Tibial artery (tissue), 4 donors: ENCODE measurements around the gene PDK4.
"Not testable (repeated sequence)": the region's sequence is repeated elsewhere in the genome, so short reads cannot be mapped to it uniquely, and the experiment has no call there.

Source experiments
- DNase-seq, 2 donors: peaks; one replicate each; pipeline ENCODE4 v3.0.0-alpha.2; 2019
- H3K27ac ChIP-seq, 2 donors: fragments of 200-600 bp; sonication (generic) in 1 of 2; 1 replicate in 1 of 2; 2 replicates in 1 of 2; pipeline ENCODE4 v1.5.1; 2018 to 2019; ENCODE audit warnings: mild to moderate bottlenecking in 1 of 2
- H3K27me3 ChIP-seq, 2 donors: fragments of 200-600 bp; sonication (generic) in 1 of 2; one replicate each; pipeline versions ENCODE4 v1.5.1 to v1.6.0; 2016 to 2019
- H3K36me3 ChIP-seq, 3 donors: fragments of 200-600 bp; sonication (generic) in 2 of 3; one replicate each; pipeline ENCODE4 v1.5.1; 2016 to 2019; ENCODE audit warnings: mild to moderate bottlenecking in 2 of 3
- H3K4me1 ChIP-seq, 4 donors: fragments of 200-600 bp; sonication (generic) in 2 of 4; 1 replicate in 3 of 4; 2 replicates in 1 of 4; pipeline ENCODE4 v1.5.1; 2016 to 2019
- H3K4me3 ChIP-seq, 2 donors: fragments of 200-600 bp; sonication (generic) in 1 of 2; 1 replicate in 1 of 2; 2 replicates in 1 of 2; pipeline ENCODE4 v1.5.1; 2018 to 2019; ENCODE audit warnings: mild to moderate bottlenecking in 2 of 2
- H3K9me3 ChIP-seq, 3 donors: fragments of 200-600 bp; sonication (generic) in 1 of 3; one replicate each; pipeline ENCODE4 v1.5.1; 2016 to 2019
- CTCF ChIP-seq, 2 experiments: fragments of 200-600 bp in 1 of 2; fragments of 450-650 bp in 1 of 2; IDR thresholded peaks; one replicate each; pipeline ENCODE4 v1.5.1; 2017 to 2019; ENCODE audit warnings: antibody characterized with exemption in 2 of 2, mild to moderate bottlenecking in 1 of 2, moderate library complexity in 1 of 2
- intact Hi-C: fragments of 100-400 bp; cut with DNase I; formaldehyde crosslinking; loops from one replicate; pipeline ENCODE4 v1.15.0; 2023; ENCODE audit warnings: low total_unique reads

The PDK4 gene

DNA sequence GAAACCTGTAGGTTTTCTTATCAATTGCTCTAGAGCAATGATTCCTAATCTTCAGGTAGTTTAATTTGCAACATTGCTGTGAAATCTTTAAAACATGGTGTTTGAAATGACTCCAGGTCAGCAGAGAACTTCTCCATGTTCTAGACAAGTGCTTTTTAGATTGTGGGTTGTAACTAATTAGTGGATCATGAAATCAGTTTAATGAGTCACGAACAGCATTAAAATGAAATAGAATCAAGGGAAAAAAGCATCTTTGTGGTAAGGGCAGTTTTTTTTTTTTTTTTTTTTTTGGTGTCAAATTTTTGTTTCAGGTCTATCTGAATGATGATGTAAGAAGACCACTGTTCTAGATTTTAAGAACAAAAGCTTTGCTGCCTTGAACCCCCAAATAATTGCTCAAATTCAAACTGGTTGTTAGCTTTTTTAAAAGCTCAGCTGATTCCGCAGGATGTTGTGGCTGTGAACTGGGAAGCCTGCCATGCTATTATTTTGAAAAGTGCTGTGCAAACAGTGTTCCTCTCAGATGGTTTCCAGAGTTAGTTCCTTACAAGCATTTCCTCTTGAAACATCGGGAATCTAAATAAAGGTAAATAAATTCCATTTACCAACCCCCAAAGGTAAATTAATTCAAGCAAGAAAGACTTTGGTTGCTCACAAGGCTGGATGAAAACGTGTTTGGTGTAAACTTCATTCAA lies 13.1 kb upstream of the PDK4 start:
- TF ChIP-seq CTCF (IDR thresholded peaks at IDR 0.05): no peak
- Histone ChIP-seq H3K27ac (peak overlapping the region; percentile 66 to 71), H3K27me3 (no peaks in the 10 kb centered on the region), H3K4me1 (peaks cover 0 to 37% (median 13%) of the 10 kb centered on the region in 4 donors), H3K4me3 (peak overlapping the region in 1 of 2 donors; percentile 24), H3K36me3 (no peaks in the 10 kb centered on the region), H3K9me3 (peaks cover 0 to 5% (median 0%) of the 10 kb centered on the region in 3 donors)
- intact Hi-C loops: no loop called here
- peak in 1 of 2 donors; percentile 56 for DNase-seq

DNA sequence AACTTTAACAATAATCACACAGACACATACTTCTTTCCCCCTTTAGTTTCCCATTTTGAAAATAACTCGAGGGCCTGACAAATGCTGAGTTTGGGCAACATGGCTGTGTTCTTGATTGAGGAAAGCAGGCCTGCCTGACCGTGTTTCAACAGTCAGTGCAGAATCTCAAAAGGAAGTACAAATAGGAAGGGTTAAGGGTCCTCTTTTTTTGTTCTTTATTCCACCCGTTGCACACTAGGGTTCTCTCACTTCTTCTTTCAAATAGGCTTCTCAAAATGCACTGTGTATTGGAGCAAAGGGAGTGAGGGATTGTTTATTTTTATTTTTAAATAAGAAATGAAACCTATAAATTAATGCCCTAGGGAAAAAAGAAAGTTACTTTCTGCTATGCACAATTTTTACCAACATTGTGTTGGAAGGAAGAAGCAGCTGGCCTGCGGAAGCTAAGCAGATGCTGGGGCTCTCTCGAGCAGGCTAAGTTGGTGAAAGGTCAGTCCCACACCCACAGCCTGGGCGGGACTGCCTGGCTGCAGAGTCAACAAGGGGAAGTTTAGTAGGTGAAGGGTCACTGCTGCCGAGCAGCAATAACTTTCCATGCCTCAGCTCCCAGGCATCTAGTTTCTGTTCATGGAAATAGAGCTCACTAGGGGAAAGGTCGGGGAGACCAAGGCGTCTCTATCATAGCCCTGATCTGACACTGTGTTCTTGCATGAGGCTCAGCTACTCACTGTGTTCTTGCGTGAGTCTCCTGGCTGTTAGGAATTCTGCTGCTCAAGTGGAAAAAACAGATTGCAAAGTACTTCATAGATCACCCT lies 12.2 kb upstream of the PDK4 start:
- Histone ChIP-seq H3K27ac (peak overlapping the region; percentile 66 to 71), H3K4me1 (peaks cover 0 to 46% (median 15%) of the 10 kb centered on the region in 4 donors), H3K9me3 (no peaks in the 10 kb centered on the region), H3K36me3 (no peaks in the 10 kb centered on the region), H3K27me3 (no peaks in the 10 kb centered on the region), H3K4me3 (peak overlapping the region in 1 of 2 donors; percentile 24)
- no peak for TF ChIP-seq CTCF (IDR thresholded peaks at IDR 0.05)
- intact Hi-C loops: no loop called here
- peak; percentile 95 to 96 for DNase-seq

DNA sequence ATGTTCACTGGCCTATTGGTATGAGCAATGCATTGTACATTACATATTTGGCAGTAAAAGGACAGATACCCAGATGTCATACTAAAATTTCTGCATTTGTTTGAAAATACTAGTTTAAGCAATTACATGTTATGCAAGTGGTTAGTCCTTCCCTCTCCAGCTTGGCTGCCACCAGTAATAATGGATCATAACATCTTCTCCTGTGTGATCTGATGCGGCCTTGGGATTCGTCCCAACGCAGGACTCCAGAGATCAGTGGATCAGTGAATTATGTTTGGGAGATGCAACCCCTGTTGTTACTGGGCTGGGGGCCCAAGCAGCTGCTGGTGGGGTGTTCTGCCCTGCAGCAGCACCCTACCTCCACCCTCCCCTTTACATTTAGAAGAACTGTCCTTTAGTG lies 11.2 kb upstream of the PDK4 start:
- H3K4me1 ChIP-seq: peaks cover 0 to 46% (median 15%) of the 10 kb centered on the region in 4 donors
- no peaks in the 10 kb centered on the region for H3K9me3 ChIP-seq
- peak overlapping the region; percentile 66 to 71 for H3K27ac ChIP-seq
- TF ChIP-seq CTCF (IDR thresholded peaks at IDR 0.05): no peak
- intact Hi-C loops: no loop called here
- no peaks in the 10 kb centered on the region for H3K27me3 ChIP-seq
- H3K36me3 ChIP-seq: no peaks in the 10 kb centered on the region
- no peak overlapping the region for H3K4me3 ChIP-seq
- DNase-seq: peak in 1 of 2 donors; percentile 62

- DNase-seq: no peak
- H3K4me1 ChIP-seq: peaks cover 0 to 44% (median 15%) of the 10 kb centered on the region in 4 donors
- no peak for TF ChIP-seq CTCF (IDR thresholded peaks at IDR 0.05)
- no peaks in the 10 kb centered on the region for H3K9me3 ChIP-seq
- intact Hi-C loops: no loop called here
- no peaks in the 10 kb centered on the region for H3K27me3 ChIP-seq
- no peak overlapping the region for H3K4me3 ChIP-seq
- no peak overlapping the region for H3K27ac ChIP-seq
- no peaks in the 10 kb centered on the region for H3K36me3 ChIP-seq
Observed at GRCh38 chr7:95605275-95605674, 9.0 kb upstream of the PDK4 start.

DNA sequence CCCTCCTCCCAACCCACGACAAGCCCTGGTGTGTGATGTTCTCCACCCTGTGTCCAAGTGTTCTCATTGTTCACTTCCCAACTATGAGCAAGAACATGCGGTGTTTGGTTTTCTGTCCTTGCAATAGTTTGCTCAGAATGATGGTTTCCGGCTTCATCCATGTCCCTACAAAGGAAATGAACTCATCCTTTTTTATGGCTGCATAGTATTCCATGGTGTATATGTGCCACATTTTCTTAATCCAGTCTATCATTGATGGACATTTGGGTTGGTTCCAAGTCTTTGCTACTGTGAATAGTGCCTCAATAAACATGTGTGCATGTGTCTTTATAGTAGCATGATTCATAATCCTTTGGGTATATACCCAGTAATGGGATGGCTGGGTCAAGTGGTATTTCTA lies 8.5 kb upstream of the PDK4 start:
- H3K36me3 ChIP-seq, H3K27ac ChIP-seq, intact Hi-C loops, DNase-seq, H3K9me3 ChIP-seq, H3K27me3 ChIP-seq, H3K4me3 ChIP-seq: not testable (repeated sequence)
- peaks cover 0 to 40% (median 13%) of the 10 kb centered on the region in 4 donors for H3K4me1 ChIP-seq

GRCh38 chr7:95604397-95604796 lies 8.1 kb upstream of the PDK4 start:
- intact Hi-C loops, H3K27ac ChIP-seq, H3K27me3 ChIP-seq, H3K36me3 ChIP-seq, DNase-seq, H3K4me3 ChIP-seq, H3K9me3 ChIP-seq: not testable (repeated sequence)
- H3K4me1 ChIP-seq: peaks cover 0 to 36% (median 11%) of the 10 kb centered on the region in 4 donors
